Activated T-cell treated with anti-CD3 and anti-CD28 coated beads, Interleukin-2, amount 50 U/mL, for 4 hours (primary cell): ENCODE data around the gene TMCC2. TPM values are rescaled to one million over a fixed set of nuclear protein-coding genes. Genes with fewer than 3 reads are reported as not detected.
"Not testable (repeated sequence)": the region's sequence is repeated elsewhere in the genome, so short reads cannot be mapped to it uniquely, and the experiment has no call there.

Experiments used
- ATAC-seq, 2 donors: fragments of 200-7000 bp; cut with Tn5 transposase; one replicate each; pipeline ENCODE4 v1.10.0; 2021
- DNase-seq: peaks from one replicate; pipeline ENCODE4 v3.0.0-alpha.2; 2020
- H3K27me3 Mint-ChIP-seq: one replicate; pipeline ENCODE4 v1.8.0; 2021; ENCODE audit warnings: low read depth, mixed read lengths
- H3K36me3 Mint-ChIP-seq: one replicate; pipeline ENCODE4 v1.8.0; 2022; ENCODE audit warnings: mixed read lengths; ENCODE audit not compliant: insufficient read depth
- H3K4me1 Mint-ChIP-seq: one replicate; pipeline ENCODE4 v1.8.0; 2021; ENCODE audit warnings: low read depth, mixed read lengths
- H3K4me3 Mint-ChIP-seq: one replicate; pipeline ENCODE4 v1.8.0; 2021; ENCODE audit warnings: mild to moderate bottlenecking, moderate library complexity, mixed read lengths
- H3K9me3 Mint-ChIP-seq: one replicate; pipeline ENCODE4 v1.8.0; 2021; ENCODE audit warnings: mixed read lengths
- total RNA-seq, 3 donors: library from RNA; stranded (reverse); gene quantifications; one replicate each; pipeline ENCODE4 v1.2.1, GENCODE V29; 2021

Gene TMCC2
- total RNA-seq, 3 donors from 2014 or later = 7.8 to 13.6 (median 11.5) TPM

DNA sequence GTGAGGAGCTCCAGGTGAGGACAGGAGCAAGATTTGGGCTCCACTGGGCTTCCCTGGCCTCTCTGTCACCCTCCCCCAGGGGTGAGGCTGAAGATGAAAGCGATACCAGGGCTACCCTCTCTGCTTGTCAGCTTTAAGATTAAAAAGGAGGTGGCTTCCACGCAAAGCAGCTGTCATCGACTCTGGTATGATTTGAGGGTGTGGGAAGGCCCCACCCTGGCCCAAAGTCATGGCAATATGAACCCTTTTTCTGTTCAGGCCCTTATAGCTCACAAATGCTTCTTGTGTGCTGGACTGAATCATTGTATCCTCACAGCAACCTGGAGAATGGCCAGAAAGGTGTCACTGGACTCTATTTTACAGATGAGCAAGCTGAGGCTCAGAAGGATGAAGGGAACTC, 52.2 kb downstream of the TMCC2 start:
- Mint-ChIP-seq H3K27me3 (no peaks in the 10 kb centered on the region), H3K4me1 (peaks cover 72% of the 10 kb centered on the region), H3K4me3 (no peak overlapping the region), H3K9me3 (no peaks in the 10 kb centered on the region), H3K36me3 (no peaks in the 10 kb centered on the region)
- DNase-seq (no peak), ATAC-seq (peak; percentile 39 to 55)

GRCh38 chr1:205280666-205281395, 53.1 kb downstream of the TMCC2 start:
- H3K9me3 Mint-ChIP-seq, ATAC-seq, H3K36me3 Mint-ChIP-seq, DNase-seq, H3K27me3 Mint-ChIP-seq, H3K4me3 Mint-ChIP-seq: not testable (repeated sequence)
- H3K4me1 Mint-ChIP-seq = peaks cover 72% of the 10 kb centered on the region

GRCh38 chr1:205283270-205284147, 55.8 kb downstream of the TMCC2 start:
- DNase-seq (no peak), ATAC-seq (no peak)
- Mint-ChIP-seq H3K4me3 (no peak overlapping the region), H3K4me1 (peaks cover 87% of the 10 kb centered on the region), H3K27me3 (no peaks in the 10 kb centered on the region), H3K9me3 (no peaks in the 10 kb centered on the region), H3K36me3 (no peaks in the 10 kb centered on the region)

GRCh38 chr1:205284420-205285144, 56.8 kb downstream of the TMCC2 start:
- Mint-ChIP-seq H3K36me3 (no peaks in the 10 kb centered on the region), H3K4me1 (peaks cover 84% of the 10 kb centered on the region), H3K27me3 (no peaks in the 10 kb centered on the region), H3K9me3 (no peaks in the 10 kb centered on the region), H3K4me3 (peak overlapping the region; percentile 70)
- DNase-seq = peak; percentile 81
- ATAC-seq = peak; percentile 63 to 65

DNA sequence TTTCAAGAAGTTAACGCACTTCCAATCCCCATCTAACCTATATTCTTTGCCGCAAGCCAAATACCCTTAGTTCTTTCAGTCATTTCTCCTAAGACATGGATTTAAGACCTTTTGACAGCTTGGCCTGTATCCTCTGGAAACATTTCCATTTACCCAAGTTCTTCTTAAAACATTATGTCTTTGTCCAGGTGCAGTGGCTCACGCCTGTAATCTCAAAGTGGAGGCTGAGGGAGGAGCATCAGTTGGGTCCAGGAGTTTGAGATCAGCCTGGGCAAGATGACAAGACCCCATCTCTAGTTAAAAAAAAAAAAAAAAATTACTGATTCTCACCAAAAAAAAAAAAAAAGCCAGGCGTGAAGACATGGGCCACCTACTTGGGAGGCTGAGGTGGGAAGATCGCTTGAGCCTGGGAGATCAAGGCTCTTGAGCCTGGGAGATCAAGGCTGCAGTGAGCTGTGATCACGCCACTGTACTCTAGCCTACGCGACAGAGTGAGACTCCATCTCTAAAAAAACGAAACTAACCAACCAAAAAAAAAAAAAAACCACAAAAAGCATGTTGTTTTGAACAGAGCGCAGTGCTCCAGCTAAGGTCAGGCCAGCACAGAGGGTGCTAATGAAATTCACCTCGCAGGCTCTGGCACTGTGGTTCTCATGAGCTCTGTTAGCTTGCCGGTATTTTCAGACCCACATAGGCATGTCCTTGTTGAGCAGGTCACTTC, 57.8 kb downstream of the TMCC2 start:
- Mint-ChIP-seq H3K27me3 (no peaks in the 10 kb centered on the region), H3K4me1 (peaks cover 79% of the 10 kb centered on the region), H3K36me3 (no peaks in the 10 kb centered on the region), H3K4me3 (peak overlapping the region; percentile 70), H3K9me3 (no peaks in the 10 kb centered on the region)
- peak; percentile 43 for DNase-seq
- peak; percentile 38 to 46 for ATAC-seq

- ATAC-seq = peak in 1 of 2 donors; percentile 12
- peak overlapping the region; percentile 70 for H3K4me3 Mint-ChIP-seq
Measured at GRCh38 chr1:205286335-205286950, 58.7 kb downstream of the TMCC2 start.

DNA sequence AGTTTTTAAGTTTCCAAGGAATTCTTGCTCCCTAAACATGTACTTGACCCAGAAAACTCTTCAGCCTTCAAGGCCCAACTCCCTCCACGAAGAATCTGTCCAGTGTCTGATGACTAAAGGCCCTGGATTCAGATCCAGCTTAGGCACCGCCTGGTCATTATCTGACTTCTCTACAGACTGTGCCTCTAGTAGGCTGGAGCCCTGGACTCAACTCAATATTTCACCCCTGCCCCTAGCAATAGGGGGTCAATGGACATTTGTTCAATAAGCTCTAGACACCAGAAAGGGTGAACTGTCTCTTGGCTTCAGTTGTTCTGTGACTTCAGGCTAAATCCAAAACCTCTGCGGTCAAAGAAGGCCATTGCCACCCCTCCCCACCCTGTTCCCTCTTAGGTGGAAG, 59.3 kb downstream of the TMCC2 start:
- no peaks in the 10 kb centered on the region for H3K27me3 Mint-ChIP-seq
- no peaks in the 10 kb centered on the region for H3K9me3 Mint-ChIP-seq
- DNase-seq (no peak), ATAC-seq (no peak)
- H3K4me3 Mint-ChIP-seq = no peak overlapping the region
- peaks cover 81% of the 10 kb centered on the region for H3K4me1 Mint-ChIP-seq
- H3K36me3 Mint-ChIP-seq = no peaks in the 10 kb centered on the region

More at GRCh38 chr1:205286335-205286950, 58.7 kb downstream of the TMCC2 start:
- peaks cover 78% of the 10 kb centered on the region for H3K4me1 Mint-ChIP-seq
- peak; percentile 29 for DNase-seq
- no peaks in the 10 kb centered on the region for H3K27me3 Mint-ChIP-seq
- H3K36me3 Mint-ChIP-seq = no peaks in the 10 kb centered on the region
- H3K9me3 Mint-ChIP-seq = no peaks in the 10 kb centered on the region

DNA sequence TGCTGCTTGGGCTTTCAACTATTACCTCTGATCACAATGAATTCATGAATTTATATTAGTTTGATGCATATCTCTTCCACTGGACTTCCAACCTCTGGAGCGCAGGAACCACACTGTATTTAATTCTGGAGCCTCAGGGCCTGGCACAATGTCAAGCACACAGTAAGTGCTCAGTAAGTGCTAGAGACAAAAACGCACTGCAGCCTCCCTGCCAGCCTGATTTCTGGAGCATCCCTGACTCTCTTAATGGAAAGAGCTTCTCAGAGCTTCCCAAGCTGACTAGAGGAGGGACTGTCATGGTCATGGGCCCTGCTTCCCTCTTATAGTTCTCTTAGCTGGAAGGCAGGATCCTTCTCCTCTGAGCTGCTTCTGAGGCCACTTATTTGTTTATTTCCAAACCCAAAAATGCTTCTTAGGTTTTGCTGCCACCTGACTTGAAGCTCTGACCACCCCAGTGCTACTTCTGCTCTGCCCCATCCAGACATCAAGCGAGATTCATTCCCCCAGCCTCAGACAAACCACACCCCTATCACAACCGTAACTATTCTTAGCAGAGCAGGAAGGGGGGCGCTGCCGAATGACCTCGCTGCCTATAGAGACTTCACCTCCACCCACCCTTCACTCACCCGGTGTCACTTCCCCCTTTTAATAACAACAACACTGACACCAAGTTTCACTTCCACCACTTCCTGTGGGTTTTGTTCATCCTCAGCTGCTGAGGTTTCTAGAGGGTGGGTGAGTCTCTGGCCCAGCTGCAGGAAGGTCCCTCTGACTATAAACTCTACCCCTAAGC, 60.2 kb downstream of the TMCC2 start:
- Mint-ChIP-seq H3K9me3 (no peaks in the 10 kb centered on the region), H3K4me3 (peak overlapping the region; percentile 29), H3K36me3 (no peaks in the 10 kb centered on the region), H3K4me1 (peaks cover 79% of the 10 kb centered on the region), H3K27me3 (no peaks in the 10 kb centered on the region)
- ATAC-seq = peak; percentile 79 to 83
- peak; percentile 64 for DNase-seq

GRCh38 chr1:205291596-205291995, 63.9 kb downstream of the TMCC2 start:
- H3K4me1 Mint-ChIP-seq = peaks cover 73% of the 10 kb centered on the region
- H3K4me3 Mint-ChIP-seq = no peak overlapping the region
- no peaks in the 10 kb centered on the region for H3K9me3 Mint-ChIP-seq
- DNase-seq (no peak), ATAC-seq (no peak)
- no peaks in the 10 kb centered on the region for H3K36me3 Mint-ChIP-seq
- H3K27me3 Mint-ChIP-seq = no peaks in the 10 kb centered on the region

GRCh38 chr1:205293350-205294074, 65.8 kb downstream of the TMCC2 start:
- H3K36me3 Mint-ChIP-seq = no peaks in the 10 kb centered on the region
- H3K4me1 Mint-ChIP-seq = peaks cover 68% of the 10 kb centered on the region
- H3K9me3 Mint-ChIP-seq = no peaks in the 10 kb centered on the region
- DNase-seq (no peak), ATAC-seq (no peak)
- no peaks in the 10 kb centered on the region for H3K27me3 Mint-ChIP-seq
- H3K4me3 Mint-ChIP-seq = no peak overlapping the region

- no peaks in the 10 kb centered on the region for H3K27me3 Mint-ChIP-seq
- DNase-seq (no peak), ATAC-seq (no peak)
- H3K4me3 Mint-ChIP-seq = no peak overlapping the region
- no peaks in the 10 kb centered on the region for H3K36me3 Mint-ChIP-seq
- no peaks in the 10 kb centered on the region for H3K9me3 Mint-ChIP-seq
- peaks cover 67% of the 10 kb centered on the region for H3K4me1 Mint-ChIP-seq
Measured at GRCh38 chr1:205294175-205294917, 66.6 kb downstream of the TMCC2 start.

GRCh38 chr1:205294934-205295333, 67.2 kb downstream of the TMCC2 start:
- no peaks in the 10 kb centered on the region for H3K27me3 Mint-ChIP-seq
- H3K4me3 Mint-ChIP-seq = no peak overlapping the region
- ATAC-seq = no peak
- H3K9me3 Mint-ChIP-seq = no peaks in the 10 kb centered on the region
- no peaks in the 10 kb centered on the region for H3K36me3 Mint-ChIP-seq
- DNase-seq = no peak
- H3K4me1 Mint-ChIP-seq = peaks cover 66% of the 10 kb centered on the region
